ENCODE measurements around the gene PNPLA6.

DNA sequence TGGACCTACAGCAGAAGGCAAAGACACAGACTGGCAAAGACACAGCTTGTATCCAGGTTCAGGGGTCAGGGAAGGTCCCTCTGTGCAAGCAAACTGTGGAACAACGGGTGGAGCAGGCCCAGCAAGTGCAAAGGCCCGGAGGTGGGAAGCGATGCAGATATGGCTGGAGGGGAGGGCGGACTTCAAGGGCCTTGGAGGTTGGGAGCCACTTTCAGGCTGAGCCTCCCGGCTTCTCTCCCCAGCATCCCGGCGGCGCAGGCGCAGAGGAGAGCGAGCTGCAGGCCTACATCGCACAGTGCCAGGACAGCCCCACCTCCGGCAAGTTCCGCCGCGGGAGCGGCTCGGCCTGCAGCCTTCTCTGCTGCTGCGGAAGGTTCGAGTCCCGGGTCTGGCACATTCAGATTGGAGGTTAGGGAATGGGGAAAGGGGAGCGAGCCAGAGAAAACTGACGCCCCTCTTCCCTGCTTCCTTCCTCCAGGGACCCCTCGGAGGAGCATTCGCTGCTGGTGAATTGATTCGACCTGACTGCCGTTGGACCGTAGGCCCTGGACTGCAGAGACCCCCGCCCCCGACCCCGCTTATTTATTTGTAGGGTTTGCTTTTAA, 2.1 kb upstream of the PNPLA6 start:
- TF ChIP-seq POLR2A (IDR thresholded peaks at IDR 0.05), result no peak
- TF ChIP-seq, protein P1, sequence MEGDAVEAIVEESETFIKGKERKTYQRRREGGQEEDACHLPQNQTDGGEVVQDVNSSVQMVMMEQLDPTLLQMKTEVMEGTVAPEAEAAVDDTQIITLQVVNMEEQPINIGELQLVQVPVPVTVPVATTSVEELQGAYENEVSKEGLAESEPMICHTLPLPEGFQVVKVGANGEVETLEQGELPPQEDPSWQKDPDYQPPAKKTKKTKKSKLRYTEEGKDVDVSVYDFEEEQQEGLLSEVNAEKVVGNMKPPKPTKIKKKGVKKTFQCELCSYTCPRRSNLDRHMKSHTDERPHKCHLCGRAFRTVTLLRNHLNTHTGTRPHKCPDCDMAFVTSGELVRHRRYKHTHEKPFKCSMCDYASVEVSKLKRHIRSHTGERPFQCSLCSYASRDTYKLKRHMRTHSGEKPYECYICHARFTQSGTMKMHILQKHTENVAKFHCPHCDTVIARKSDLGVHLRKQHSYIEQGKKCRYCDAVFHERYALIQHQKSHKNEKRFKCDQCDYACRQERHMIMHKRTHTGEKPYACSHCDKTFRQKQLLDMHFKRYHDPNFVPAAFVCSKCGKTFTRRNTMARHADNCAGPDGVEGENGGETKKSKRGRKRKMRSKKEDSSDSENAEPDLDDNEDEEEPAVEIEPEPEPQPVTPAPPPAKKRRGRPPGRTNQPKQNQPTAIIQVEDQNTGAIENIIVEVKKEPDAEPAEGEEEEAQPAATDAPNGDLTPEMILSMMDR (IDR thresholded peaks at IDR 0.05), result no peak

All from heart left ventricle (tissue), 13 donors.